ENCODE measurements around the gene VSIR.

VSIR gene

DNA sequence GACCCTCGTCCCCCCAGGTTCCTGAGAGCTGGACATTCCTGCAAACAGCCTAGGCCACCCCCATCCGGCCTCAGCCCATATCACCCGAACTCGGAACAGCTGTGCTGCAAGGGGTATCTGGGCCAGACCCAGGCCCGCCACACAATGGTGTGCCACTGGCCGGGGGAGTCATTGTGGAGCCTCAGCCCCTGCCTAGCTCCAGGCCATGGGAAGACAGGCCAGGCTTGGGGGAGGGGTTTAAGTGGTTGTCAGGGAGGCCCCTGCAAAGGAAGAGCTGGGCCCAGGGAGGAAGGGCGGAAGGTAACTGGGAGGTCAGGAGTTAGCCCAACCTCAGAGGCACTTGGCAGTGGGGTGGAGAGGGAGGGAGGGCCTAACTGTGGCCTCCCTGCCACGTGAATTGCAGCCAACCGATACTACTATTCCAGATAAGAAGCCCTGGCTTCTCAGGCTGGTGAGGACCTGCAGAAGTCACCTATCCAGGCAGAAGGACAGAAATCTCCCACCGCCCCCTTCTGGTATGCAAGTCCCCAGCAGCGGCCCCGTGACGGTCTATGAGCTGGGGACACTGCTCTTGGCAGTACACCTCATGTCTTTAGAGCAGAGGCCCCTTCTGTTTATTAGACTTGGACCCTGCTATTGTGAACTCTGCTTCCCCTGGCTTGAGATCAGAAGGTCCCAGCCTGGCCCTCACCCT lies 26.8 kb downstream of the VSIR start:
- no peak for DNase-seq

DNA sequence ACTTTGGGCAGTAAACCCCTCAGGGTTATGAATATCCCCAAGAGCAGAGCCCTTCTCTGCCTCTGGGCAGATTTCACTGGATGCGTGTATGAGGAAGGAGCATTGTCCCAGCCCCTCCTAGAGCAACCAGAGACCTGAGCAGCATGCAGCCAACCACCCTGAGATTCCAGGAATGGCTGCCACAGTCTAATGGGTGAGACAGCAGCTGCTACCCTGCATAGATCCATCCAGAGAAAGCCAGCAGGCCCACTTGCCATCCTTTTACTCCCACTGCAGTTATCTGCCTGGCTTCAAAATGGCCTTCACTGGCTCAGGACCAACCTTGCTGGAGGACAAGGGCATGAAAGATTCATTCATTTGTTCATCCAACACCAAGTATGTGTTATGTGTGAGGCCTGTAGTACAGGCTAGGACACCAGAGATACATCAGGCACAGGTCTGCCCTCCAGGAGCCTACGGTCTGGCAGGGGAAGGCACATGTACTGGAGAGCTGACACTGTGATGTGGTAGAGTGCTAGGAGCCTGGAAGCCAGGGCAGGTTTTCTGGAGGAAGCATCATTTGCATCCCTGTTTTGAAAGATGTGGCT lies 27.6 kb downstream of the VSIR start:
- no peak for DNase-seq

DNA sequence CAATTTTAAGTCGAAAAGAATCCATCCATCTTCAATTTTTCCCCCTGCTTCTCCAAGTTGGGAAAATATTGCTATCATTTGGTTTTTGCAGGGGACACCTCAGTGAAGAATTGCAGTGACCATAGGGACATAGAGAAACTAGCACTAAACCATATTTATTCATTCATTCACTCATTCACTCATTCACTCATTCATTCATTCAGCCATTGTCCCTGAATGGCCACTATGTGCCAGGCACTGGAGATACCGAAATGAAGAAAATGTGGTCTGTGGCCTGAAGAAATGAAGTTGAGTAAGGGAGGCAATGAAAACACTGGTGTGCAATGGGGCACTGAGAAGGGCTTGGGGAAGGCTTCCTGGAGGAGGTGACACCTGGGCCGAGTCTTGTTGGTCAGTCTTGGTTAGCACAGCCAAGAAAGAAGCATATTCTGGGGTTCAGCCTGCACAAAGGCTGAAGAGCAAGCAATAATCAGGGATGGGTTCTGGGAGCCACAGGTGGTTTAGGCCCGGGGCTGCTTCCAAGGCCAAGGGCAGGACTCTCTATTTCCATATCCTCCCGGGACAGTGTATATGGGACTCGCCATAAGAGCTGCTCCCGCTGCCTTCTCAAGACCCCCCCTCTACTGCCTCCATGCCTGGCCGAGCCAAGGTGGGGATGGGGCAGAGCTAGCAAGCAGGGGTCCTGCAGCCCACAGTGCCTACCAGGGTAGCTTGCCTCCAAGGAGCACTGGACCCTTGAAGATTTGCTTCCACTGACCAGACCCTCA lies 28.2 kb downstream of the VSIR start:
- DNase-seq, result no peak

DNA sequence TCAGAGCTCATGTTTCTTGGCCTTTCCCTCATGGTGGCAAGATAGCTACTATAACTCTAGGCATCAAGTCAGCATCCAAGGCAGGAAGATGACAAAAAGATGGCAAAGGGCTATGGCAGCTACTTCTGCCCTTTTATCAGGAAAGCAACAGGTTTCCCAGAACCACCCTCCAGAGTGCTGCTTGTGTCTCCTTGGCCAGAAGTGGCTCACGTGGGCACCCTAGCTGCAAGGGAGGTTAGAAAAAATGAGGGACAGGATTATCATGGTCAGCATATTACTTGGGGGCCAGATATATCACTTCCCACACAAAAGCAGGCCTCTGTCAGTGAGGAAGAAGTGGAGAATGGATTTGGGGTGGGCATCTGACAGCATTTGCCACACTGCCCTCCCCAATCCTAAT lies 29.5 kb downstream of the VSIR start:
- no peak for DNase-seq

DNA sequence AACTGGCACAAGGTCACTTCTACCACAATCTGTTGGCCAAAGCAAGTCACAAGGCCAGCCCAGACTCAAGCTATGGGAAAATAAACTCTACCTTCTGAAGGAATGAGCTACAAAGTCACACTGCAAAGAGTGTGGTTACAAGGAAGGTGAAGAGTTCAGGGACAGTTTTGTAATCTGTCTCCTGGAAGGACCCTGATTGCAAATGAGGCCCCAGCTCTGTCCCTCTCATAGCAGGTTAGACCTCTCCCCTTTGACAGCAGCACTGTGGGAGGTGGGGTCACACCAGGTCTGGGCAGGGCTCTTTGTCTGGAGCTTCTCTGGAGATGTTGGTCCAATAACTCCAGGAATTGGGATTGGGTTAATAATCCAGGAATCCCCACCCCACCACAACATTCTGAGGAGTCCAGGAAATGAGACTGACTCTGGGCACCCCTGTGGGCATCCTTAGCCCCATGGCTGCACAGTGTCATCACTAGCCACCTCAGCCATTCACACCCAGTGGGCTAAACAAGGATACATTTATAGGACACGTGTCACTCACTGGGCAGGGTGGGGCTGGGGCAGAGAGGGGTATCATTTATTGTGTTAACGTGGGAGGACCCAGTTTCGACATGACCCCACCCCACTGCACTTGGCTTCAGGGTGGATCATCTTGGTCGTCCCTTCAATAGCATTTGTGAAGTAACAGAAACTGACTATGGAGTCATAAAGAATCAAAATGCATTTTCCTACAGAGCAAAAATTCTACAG lies 30.1 kb downstream of the VSIR start:
- DNase-seq, result no peak

DNA sequence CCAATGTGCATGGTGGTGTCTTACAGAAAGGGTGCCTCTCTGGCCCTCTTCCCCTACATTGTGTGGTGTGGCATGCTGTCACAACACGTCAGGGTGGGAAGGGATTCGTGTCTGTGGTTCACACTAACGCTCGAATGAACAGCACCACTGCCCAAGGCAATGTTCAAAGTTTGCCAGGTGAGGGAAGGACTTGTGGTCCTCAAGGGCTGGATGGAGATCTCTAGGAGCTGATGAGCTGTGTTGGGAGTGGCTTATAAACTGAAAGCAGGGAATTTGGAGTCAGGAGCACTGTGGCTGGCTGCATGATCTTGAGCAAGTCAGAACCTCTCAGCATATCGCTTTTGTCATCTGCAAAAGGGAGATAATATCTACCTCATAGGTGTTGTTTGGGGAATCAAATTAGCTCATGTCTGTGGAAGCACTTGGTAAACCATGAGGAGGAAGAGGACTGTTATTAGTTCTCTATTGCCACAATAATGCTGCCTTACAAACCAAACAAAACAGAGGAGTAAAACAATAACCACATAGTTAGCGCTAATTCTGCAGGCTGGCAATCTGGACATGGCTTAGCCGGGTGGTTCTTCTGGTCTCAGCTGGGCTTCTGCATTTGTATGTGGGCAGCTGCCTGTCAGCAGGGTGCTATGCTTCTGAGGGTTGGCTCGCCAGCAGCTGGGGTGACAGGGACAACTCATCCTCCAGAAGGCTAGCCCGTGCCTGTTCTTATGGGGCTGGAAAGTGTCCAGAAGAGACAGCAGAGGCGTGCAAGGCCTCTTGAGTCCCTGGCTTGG lies 30.8 kb downstream of the VSIR start:
- no peak for DNase-seq

DNA sequence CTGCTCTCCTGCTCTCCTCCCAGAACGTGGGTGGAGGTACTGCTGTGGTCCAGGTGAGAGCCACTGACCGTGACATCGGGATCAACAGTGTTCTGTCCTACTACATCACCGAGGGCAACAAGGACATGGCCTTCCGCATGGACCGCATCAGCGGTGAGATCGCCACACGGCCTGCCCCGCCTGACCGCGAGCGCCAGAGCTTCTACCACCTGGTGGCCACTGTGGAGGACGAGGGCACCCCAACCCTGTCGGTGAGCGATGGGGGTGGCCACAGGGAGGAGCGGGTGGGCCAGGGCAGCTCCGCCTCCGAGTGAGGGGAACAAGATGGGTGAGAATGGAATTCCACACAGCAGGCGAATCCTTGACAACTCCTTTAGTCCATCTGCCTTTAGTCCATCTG lies 31.6 kb downstream of the VSIR start:
- DNase-seq, result no peak

DNA sequence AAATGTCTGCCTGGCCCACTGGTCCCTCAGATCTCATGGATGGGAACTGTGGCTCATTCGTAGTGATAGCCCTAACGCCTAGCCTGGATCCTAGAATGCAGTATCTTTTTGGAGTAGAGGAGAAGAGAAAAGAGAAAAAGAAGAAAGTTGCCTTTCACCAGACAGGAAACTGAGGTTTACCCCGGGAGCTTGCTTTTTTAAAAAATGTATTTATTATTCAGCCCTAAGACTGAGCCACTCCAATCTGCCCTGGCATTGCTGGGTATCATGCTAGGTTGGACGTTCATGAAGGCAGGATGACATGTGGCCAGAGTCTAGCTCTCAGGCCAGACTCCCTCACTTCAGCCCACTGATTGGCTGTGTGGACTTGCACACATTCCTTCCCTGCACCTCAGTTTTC lies 32.3 kb downstream of the VSIR start:
- no peak for DNase-seq

DNA sequence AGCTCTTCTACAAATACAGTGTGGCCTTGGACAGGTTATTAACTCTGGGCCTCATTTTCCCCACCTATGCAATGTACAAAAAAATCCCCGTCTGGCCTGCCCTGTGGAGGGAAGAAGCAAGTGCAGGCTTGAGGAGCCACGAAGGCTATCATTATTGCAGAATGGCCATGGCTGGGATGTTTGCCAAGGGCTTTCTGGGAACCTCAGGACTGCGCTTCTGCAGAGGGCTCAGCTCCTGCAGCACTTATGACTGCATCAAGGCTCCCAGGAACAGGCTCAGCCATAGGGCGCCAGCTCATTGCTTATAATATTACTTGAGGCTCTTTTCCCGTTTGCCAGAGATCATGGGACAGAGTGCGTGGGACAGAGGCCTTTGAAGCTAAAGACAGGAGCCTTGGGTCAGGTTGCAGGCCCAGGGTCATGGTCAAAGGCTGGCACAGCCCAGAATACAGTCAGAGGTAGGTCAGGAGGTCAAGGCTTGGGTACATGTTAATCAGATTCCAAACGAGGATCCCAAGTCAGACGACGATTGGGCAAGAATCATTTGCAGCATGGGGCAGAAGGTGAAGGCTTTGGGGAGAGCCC lies 33.2 kb downstream of the VSIR start:
- peak; percentile 21 for DNase-seq

DNA sequence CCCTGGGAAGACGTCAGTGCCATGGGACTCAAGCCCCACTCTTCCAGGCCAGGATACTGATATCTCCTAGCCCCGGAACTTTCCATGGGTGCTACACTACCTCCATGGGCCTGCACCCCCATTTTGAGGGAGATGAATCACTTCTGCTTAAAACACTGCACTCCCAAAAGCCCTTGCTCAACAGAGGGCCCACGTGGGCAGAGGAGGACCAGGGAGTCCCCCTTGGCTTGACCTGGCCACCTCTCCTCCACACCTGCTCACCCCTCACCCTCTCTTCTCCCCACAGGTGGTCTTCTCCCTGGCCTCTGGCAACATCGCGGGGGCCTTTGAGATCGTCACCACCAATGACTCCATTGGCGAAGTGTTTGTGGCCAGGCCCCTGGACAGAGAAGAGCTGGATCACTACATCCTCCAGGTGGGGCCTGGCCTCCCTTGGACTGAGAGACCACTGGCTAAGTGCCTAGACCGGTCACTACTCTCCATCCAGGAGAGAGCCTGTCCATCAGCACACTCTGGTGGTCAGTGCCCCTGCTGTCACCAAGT lies 33.9 kb downstream of the VSIR start:
- no peak for DNase-seq

DNA sequence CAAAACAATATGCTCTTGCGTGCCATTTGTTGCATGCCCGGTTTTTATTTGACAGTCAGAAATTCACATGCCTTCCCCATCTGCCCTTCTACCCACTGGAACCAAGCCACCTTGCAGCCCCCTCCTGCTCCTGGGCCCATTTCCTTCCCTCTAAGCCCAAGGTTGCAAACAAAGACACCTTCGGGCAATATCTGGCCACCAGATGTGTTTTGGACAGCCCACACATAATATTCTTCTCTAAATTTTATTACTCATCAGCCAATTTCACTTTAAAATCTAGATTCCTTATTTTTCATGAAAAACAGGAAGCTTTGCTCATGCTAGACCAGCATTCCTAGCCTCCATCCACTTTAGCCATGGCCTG lies 35.5 kb downstream of the VSIR start:
- no peak for DNase-seq

DNA sequence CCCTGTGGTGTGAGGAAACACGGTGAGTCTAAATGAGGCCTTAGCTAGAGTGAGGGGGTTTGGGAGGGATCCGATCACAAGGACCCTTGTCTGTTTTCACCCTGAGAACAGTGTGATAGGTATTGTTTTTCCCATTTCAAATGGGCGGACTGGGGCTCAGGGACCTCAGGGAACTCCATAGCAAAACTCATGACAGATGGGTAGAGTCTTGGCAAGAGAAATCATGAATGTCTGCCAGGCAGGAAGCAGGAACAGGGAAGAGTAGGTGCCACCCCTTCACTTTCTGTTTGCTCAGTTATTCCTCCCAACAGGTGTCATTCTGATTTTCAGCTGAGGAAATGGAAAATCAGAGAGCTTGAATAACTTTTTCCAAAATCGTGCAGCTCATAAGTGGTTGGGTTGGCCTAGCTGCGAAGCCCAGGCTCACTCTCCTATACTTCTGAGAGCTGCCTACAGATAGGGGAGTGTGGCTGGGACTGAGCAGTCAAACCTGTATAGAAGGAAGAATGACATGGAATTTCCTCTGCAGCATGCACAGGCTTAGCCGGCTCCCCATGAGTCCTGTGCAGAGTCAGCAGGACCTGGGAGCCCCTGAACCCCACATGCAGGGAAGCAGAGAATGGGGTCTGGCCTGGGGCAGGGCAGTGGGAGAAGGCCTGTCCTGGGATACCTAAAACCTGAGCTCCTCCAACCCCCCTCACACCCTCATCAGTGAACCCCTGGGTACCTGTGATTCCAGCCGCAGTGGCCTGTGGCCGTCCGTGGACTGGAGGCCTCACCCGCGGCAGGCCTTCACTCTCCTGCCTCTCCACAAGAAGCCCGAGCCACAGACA lies 36.1 kb downstream of the VSIR start:
- DNase-seq, result no peak

DNA sequence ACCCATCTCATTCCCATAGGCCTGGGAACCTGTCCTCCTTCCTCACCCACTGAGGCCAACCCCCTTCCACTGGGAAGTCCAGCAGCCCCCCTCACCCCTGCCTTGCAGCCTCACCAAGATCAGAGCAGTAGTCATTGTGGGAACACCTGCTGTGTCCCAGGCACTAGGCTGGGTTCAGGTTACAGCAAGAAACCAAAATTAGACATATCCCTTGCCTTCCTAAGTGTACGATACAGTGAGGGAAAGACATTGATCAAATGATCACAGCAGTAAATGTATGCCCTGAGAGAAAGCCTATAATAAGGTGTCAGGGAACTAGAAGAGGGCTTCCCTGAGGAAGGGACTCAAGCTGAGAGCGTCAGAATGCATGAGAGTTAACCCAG lies 36.8 kb downstream of the VSIR start:
- DNase-seq, result peak; percentile 1

DNA sequence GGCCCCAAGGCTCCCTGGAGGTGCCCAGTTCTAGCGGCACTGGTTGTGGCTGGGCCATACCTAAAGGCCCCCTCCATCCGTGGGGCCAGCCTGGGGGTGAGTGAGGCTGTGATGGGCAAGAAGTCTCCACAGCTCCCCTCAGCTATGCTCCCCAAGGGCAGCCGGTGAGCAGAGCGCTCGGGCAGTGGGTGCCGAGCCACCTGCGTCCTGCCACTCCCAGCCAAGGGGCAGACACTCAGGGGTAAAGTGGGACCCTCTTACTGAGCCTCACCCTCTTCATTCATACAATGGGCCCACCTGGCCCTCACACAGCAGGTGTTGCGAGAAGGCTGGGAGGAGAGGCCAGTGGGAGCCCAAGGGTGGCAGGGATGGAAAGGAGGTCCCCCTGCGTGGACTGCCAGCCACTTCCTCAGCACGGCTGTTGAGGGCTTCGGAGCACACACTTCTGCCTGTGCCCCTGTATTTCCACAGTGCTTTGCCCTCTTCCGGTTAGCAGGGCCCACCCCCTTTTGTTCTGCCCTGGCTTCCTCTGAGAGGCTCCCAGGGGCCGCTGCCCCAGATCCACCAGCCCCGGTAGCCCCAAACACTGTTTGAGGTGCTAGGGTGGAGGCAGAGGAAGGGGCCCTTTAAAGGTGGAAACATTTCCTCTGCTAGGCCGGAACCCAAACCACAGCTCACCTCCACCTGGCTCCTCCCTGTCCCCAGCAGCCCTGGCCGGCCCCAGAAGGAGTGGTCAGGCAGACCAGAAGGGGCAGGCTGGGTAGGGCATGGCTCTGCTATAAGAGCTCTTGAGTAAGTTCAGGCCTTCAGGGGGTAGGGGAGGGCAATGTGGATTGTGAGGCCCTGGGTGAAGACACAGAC lies 37.4 kb downstream of the VSIR start:
- no peak for DNase-seq

DNA sequence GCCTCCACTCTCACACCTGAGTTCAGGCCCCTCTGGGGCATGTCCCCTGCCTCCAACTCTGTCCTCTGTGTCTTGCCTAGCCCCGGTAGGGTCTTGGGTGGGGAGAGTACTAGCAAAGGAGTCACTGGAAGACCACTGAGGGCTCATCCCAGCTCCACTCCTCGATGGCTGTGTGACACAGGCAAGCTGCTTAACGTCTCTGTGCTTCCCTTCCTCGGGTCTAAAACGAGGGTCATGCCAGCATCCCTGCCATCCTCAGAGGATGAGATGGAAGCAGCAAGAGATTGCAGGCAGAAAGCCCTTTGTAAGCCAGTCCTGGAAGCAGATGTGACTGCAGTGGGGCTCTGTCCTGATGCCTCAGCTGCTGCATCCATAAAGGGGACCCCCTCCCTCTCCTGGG lies 38.5 kb downstream of the VSIR start:
- DNase-seq, result no peak

DNA sequence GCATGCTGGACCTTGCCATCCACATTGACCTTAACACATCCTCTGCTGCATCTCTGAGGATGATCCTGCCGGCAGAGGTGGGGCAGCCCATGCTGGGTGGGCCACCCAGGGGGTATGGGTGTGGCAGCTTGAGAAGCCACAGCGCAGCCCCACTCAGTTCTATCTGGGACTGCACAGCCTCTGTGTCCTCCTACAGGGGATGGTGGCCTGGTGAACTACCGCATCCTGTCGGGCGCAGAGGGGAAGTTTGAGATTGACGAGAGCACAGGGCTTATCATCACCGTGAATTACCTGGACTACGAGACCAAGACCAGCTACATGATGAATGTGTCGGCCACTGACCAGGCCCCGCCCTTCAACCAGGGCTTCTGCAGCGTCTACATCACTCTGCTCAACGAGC lies 41.5 kb downstream of the VSIR start:
- DNase-seq, result no peak

DNA sequence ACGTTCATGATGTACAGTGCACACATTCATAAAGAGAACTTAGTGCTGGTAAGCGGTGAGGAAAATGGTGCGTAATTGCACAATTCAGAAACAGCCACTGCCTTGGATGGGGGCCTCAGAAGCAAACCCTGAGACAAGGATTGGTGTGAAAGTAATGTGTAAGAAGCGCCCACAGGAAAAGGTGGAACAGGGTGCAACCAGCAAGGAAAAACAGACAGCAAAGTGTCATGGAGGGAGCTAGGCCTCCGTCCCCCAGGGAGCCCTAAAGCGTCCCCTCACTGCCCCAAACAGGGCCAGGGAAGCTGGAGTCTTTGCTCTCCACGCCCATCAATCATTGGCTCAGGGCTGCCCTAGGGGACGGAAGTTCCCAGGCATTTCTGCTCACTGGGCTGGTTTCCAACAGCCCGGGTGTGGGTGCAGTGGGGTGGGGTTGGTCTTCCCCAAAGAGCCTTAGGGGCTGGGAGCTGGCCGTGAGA lies 44.1 kb downstream of the VSIR start:
- DNase-seq, result no peak

DNA sequence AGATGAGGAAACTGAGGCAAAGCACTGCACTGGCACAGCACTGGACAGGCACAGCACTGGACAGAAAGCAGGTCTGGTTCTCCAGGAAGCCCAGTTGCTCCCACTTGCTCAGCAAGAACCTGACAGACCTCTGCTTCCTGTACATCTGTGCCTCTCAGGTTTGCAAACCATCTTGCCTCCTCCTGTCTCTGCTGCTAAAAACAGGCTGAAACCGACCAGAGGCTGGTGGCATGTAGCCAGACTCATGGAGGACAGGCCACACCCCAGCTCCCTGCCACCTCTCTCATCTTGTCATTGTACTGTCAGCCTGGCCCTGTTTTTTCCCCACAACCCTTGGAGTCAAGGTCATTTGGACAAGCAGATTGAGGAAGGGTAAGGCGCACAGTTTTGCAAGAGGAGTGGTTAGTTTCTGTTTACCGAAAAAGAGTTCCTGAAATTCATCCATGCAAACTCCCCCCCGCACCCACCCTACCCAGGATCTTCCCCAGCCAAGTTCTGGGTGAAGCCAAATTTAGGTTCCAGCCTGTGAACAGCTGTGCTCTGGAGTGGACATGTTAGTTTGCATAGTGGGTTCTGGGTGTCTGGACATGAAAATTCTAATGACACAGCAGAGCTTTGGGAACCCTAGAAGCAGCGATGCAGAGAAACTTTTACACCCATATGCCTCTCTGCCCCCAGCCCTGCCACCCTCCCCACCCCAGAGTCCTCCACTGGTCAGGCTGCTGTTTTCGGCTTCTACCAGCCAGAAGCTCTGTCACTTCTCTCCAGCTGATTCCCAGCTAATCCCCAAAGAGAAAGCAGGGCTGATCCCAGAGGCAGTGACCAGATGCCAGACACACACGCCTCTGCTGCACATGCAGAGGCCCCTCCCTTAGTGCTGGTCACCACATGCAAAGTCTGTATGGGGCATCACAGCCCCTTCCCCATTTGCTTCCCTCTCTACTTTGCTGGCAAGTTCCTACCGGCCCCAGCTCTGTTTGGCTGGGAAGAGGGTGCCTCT lies 45.3 kb downstream of the VSIR start:
- DNase-seq, result peak; percentile 37
